Adrenal gland (tissue), 12 donors: ENCODE measurements around the gene ITM2C. TPM values are rescaled to one million over a fixed set of nuclear protein-coding genes. Genes with fewer than 3 reads are reported as not detected.

Experiments
- DNase-seq, 7 donors: peaks; one replicate each; pipeline ENCODE4 v3.0.0-alpha.2; 2019 to 2020
- H3K27ac ChIP-seq, 5 donors: fragments of 200-600 bp; sonication (generic) in 4 of 5; 1 replicate in 3 of 5; 2 replicates in 2 of 5; pipeline versions ENCODE4 v1.5.1 to v1.8.0; 2016 to 2020; ENCODE audit warnings: mild to moderate bottlenecking in 1 of 5
- H3K27me3 ChIP-seq: fragments of 200-600 bp; 2 replicates; pipeline ENCODE4 v1.8.0; 2021
- H3K36me3 ChIP-seq, 2 donors: fragments of 200-600 bp; replicated peaks in 1 of 2; 1 replicate in 1 of 2; 2 replicates in 1 of 2; pipeline versions ENCODE4 v1.5.1 to v1.8.0; 2018 to 2022
- H3K4me1 ChIP-seq, 2 donors: fragments of 200-600 bp; replicated peaks in 1 of 2; 1 replicate in 1 of 2; 2 replicates in 1 of 2; pipeline versions ENCODE4 v1.5.1 to v1.8.0; 2018 to 2021
- H3K4me3 ChIP-seq, 4 donors: fragments of 200-600 bp; sonication (generic) in 3 of 4; one replicate each; pipeline ENCODE4 v1.5.1; 2016 to 2018
- H3K9me3 ChIP-seq, 3 donors: fragments of 200-600 bp; sonication (generic) in 1 of 3; replicated peaks in 1 of 3; 1 replicate in 2 of 3; 2 replicates in 1 of 3; pipeline versions ENCODE4 v1.5.1 to v1.8.0; 2016 to 2021
- POLR2A ChIP-seq, 2 donors: fragments of 450-650 bp; IDR thresholded peaks; one replicate each; pipeline ENCODE4 v1.6.1; 2017; ENCODE audit warnings: antibody characterized with exemption in 2 of 2, mild to moderate bottlenecking in 2 of 2, moderate library complexity in 1 of 2
- WGBS, 4 donors: extraction: QIAGEN DNeasy Blood & Tissue Kit in 2 of 4; methylation state at CpG; one replicate each; pipeline versions ENCODE4 v1.1.5 to v1.1.7; 2013 to 2017; 5-methylcytosine and 5-hydroxymethylcytosine counted together
- intact Hi-C, 2 donors: fragments of 100-400 bp; cut with DNase I; formaldehyde crosslinking; loops; one replicate each; pipeline versions ENCODE4 v1.14.1 to v1.15.0; 2022 to 2023
- polyA plus RNA-seq, 3 donors: library from polyadenylated mRNA; stranded (reverse); fragments of 200-250 nt in 2 of 3; fragments of 350-450 nt in 1 of 3; fragmentation: Illumina TruSeq in 1 of 3; extraction: RNeasy Lipid Tissue Mini Kit (QIAGEN cat#74804) in 1 of 3; gene quantifications; one replicate each; pipeline ENCODE4 v1.2.3, GENCODE V29; 2013 to 2014
- total RNA-seq, 9 donors: library from RNA; depleted of rRNA in 4 of 9; stranded (reverse); fragments of >200 nt in 4 of 9; fragments of 120-200 nt in 1 of 9; fragmentation: NEBNext Ultra II Directional in 1 of 9; extraction: Animal tissue kit (Norgen Biotek cat#: 25700) in 1 of 9; gene quantifications; one replicate each; pipeline versions ENCODE4 v1.1.0 to v1.2.4, GENCODE V29; 2013 to 2023
- TF ChIP-seq, protein P1 (sequence below), 6 experiments: fragments of 450-650 bp in 4 of 6; fragments of 200-600 bp in 2 of 6; sonication (generic) in 1 of 6; IDR thresholded peaks; 1 replicate in 5 of 6; 2 replicates in 1 of 6; pipeline versions ENCODE4 v1.5.1 to v1.8.0; 2016 to 2021; ENCODE audit warnings: antibody characterized with exemption in 6 of 6, mild to moderate bottlenecking in 2 of 6, moderate library complexity in 1 of 6
- donor health status: healthy with polysubstance abuse.
- donor health status: Bipolar disorder and iron deficiency.
- donor health status: DM: yes; HTN: yes; CAD: no.
- donor health status: DM: no; HTN: no; CAD: no.
- donor health status: DM: no; HTN: no; CAD: no.
- donor health status: DM: yes; HTN: yes; CAD: no.

The ITM2C gene
- total and polyA plus RNA-seq, 12 donors, result 16.8 to 131 (median 35.6) TPM

DNA sequence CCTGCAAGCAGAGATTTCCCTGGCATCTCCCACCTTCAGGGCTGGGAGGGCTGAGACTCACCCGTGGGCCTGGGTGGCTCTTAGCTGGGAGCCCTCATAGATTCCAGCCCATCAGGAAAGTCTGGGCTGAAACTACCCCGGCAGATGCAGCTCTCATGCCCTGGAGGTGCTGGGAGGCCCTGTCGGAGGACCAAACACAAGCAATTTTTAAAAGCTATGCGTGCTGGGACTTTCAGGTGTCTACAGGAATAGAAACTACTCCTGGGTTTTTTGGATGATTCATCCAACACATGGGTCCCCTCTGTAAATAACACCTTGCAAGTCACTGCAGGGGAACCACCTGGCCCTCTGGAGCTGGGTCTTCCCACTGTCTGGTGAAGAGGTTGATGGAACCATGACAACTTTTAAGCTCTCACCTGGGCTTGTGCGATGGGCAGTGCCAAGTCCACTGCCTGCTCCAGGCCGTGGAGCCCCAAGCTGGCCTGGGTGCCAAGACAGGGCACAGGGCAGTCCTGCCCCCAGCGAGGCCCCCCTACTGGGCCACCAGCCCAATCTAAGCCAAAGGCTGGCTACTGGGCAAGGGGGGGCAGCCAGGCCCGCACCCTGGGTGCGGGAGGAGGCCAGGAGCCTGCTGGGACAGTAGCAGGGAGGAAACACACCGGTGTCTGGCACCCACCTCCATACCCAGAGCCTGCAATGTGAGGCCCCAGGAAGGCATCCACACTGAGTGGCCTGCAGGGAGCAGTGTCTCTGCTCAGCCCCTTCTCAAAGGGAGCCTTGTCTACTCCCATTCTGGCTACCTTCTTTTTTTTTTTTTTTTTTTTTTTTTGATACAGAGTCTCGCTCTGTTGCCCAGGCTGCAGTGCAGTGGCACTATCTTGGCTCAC lies 61.4 kb downstream of the ITM2C start:
- no peak for DNase-seq
- Histone ChIP-seq H3K36me3 (no peaks in the 10 kb centered on the region), H3K4me1 (no peaks in the 10 kb centered on the region), H3K27ac (no peak overlapping the region), H3K9me3 (no peaks in the 10 kb centered on the region), H3K4me3 (no peak overlapping the region), H3K27me3 (no peaks in the 10 kb centered on the region)
- 89 to 94% (median 92%) methylated on average over 5 to 11 of the region's 11 CpGs for WGBS, 4 donors
- intact Hi-C loops, result no loop called here
- TF ChIP-seq, protein P1, sequence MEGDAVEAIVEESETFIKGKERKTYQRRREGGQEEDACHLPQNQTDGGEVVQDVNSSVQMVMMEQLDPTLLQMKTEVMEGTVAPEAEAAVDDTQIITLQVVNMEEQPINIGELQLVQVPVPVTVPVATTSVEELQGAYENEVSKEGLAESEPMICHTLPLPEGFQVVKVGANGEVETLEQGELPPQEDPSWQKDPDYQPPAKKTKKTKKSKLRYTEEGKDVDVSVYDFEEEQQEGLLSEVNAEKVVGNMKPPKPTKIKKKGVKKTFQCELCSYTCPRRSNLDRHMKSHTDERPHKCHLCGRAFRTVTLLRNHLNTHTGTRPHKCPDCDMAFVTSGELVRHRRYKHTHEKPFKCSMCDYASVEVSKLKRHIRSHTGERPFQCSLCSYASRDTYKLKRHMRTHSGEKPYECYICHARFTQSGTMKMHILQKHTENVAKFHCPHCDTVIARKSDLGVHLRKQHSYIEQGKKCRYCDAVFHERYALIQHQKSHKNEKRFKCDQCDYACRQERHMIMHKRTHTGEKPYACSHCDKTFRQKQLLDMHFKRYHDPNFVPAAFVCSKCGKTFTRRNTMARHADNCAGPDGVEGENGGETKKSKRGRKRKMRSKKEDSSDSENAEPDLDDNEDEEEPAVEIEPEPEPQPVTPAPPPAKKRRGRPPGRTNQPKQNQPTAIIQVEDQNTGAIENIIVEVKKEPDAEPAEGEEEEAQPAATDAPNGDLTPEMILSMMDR (IDR thresholded peaks at IDR 0.05), result no peak
- no peak for TF ChIP-seq POLR2A (IDR thresholded peaks at IDR 0.05)

DNA sequence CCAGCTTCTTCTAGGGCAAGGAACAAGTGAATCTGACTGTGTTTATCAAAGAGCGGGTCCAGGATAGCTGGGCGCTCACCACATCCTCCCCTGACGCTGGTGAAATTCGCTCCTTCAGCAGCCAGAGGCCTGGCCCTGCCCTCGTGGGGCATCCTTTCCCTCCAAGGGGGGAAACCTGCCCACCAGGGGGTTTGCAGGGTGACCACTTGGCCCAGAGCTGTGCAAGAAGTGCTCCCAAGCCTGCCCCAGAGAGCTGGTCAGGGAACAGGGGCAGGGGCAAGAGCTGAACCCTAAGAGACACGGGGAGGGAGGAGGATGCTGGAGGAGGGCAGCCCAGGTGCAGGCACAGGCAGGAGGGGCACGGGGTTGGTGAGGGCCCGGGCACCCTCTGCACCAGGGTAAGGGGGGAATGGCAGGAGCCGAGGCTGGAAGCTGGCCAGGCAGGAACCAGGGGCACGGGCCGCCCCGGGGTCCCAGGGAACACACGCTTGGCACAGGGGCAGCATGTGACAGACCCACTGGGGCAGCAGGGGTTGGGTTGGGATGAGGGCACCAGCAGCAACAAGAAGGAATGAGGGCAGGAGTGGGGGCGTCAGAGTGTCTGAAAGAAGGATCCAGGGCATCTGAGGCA lies 63.1 kb downstream of the ITM2C start:
- DNase-seq, result no peak
- H3K27me3 ChIP-seq, result no peaks in the 10 kb centered on the region
- no peak for TF ChIP-seq POLR2A (IDR thresholded peaks at IDR 0.05)
- TF ChIP-seq, protein P1 (IDR thresholded peaks at IDR 0.05), result no peak
- intact Hi-C loops, result no loop called here
- WGBS, 4 donors, result 81 to 91% (median 87%) methylated on average over 9 to 14 of the region's 14 CpGs
- H3K27ac ChIP-seq, result no peak overlapping the region
- H3K4me3 ChIP-seq, result no peak overlapping the region
- no peaks in the 10 kb centered on the region for H3K9me3 ChIP-seq
- no peaks in the 10 kb centered on the region for H3K4me1 ChIP-seq
- no peaks in the 10 kb centered on the region for H3K36me3 ChIP-seq

Other genes starting within 250 kb of the ITM2C start
- gene CAB39, start 152.1 kb upstream of the ITM2C start, total RNA-seq, result 10 to 100 TPM; 47.1 to 96.1 (median 56.8) TPM
- 10 to 100 TPM; 10.5 to 65.8 (median 19.5) TPM for gene CAB39, start 152.1 kb upstream of the ITM2C start, polyA plus RNA-seq
- gene GPR55, start 60.3 kb downstream of the ITM2C start, total RNA-seq, result under 1 TPM in 3 of 9 donors, not detected in 6; 0.08 to 0.18 (median 0.14) TPM
- under 1 TPM in 2 of 3 donors, not detected in 1; 0.07 to 0.24 TPM for gene GPR55, start 60.3 kb downstream of the ITM2C start, polyA plus RNA-seq
- not detected for gene SPATA3, start 131.2 kb downstream of the ITM2C start, total RNA-seq
- not detected for gene SPATA3, start 131.2 kb downstream of the ITM2C start, polyA plus RNA-seq
- 1 to 10 TPM in 1 of 9 donors, under 1 TPM in 7, not detected in 1; 0.11 to 1.9 (median 0.57) TPM for gene C2orf72, start 172.6 kb downstream of the ITM2C start, total RNA-seq
- 1 to 10 TPM in 2 of 3 donors, under 1 TPM in 1; 0.54 to 1.4 (median 1.2) TPM for gene C2orf72, start 172.6 kb downstream of the ITM2C start, polyA plus RNA-seq
- 100 to 1,000 TPM in 3 of 9 donors, 10 to 100 TPM in 6; 50.4 to 226 (median 88.5) TPM for gene PSMD1, start 191.9 kb downstream of the ITM2C start, total RNA-seq
- 100 to 1,000 TPM in 1 of 3 donors, 10 to 100 TPM in 2; 38.9 to 203 (median 68.7) TPM for gene PSMD1, start 191.9 kb downstream of the ITM2C start, polyA plus RNA-seq